GM19468 (cell line): ENCODE data around the gene SIL1.
"Not testable (repeated sequence)": the region's sequence is repeated elsewhere in the genome, so short reads cannot be mapped to it uniquely, and the experiment has no call there.

Source experiments
- ATAC-seq: cut with Tn5 transposase; IDR thresholded peaks from one replicate; pipeline ENCODE4 v1.9.1; 2021; ENCODE audit warnings: mild to moderate bottlenecking, moderate library complexity, moderate number of reproducible peaks; ENCODE audit not compliant: unreplicated experiment; ENCODE audit errors: extremely low read depth

SIL1 gene

GRCh38 chr5:139197710-139198669 lies at the start of gene SIL1:
Gene SIL1 (minus strand): TSS chr5:139198368. CDS start chr5:139127843, 70,525 bp downstream.
- peak; percentile 95 for ATAC-seq

GRCh38 chr5:139246394-139246793 lies 48.2 kb upstream of the SIL1 start:
- no peak for ATAC-seq

- no peak for ATAC-seq
Observed at GRCh38 chr5:139245637-139246339, 47.6 kb upstream of the SIL1 start.

GRCh38 chr5:139243425-139243970 lies 45.3 kb upstream of the SIL1 start:
- no peak for ATAC-seq

- ATAC-seq: no peak
Observed at GRCh38 chr5:139241139-139241538, 43.0 kb upstream of the SIL1 start.

GRCh38 chr5:139236479-139236878 lies 38.3 kb upstream of the SIL1 start:
- ATAC-seq: no peak

- ATAC-seq: no peak
Observed at GRCh38 chr5:139232147-139232724, 34.1 kb upstream of the SIL1 start.

- ATAC-seq: no peak
Observed at GRCh38 chr5:139228201-139228803, 30.1 kb upstream of the SIL1 start.

- no peak for ATAC-seq
Observed at GRCh38 chr5:139226131-139226530, 28.0 kb upstream of the SIL1 start.

- no peak for ATAC-seq
Observed at GRCh38 chr5:139223481-139223880, 25.3 kb upstream of the SIL1 start.

GRCh38 chr5:139222346-139222745 lies 24.2 kb upstream of the SIL1 start:
- ATAC-seq: no peak

- ATAC-seq: not testable (repeated sequence)
Observed at GRCh38 chr5:139218038-139218437, 19.9 kb upstream of the SIL1 start.

GRCh38 chr5:139215107-139215975 lies 17.2 kb upstream of the SIL1 start:
- no peak for ATAC-seq

- no peak for ATAC-seq
Observed at GRCh38 chr5:139214646-139215045, 16.5 kb upstream of the SIL1 start.

- no peak for ATAC-seq
Observed at GRCh38 chr5:139212906-139213305, 14.7 kb upstream of the SIL1 start.

- no peak for ATAC-seq
Observed at GRCh38 chr5:139212486-139212885, 14.3 kb upstream of the SIL1 start.

- no peak for ATAC-seq
Observed at GRCh38 chr5:139210585-139210984, 12.4 kb upstream of the SIL1 start.

GRCh38 chr5:139207297-139208000 lies 9.3 kb upstream of the SIL1 start:
- no peak for ATAC-seq

- ATAC-seq: no peak
Observed at GRCh38 chr5:139205586-139205985, 7.4 kb upstream of the SIL1 start.
